ENCODE results near the gene ASPHD2. TPM values are rescaled to one million over a fixed set of nuclear protein-coding genes. Genes with fewer than 3 reads are reported as not detected.

The ASPHD2 gene
- total RNA-seq, 1 donor from 2014 or later, result 4.2 TPM

- Mint-ChIP-seq H3K9me3 (ENCODE audit: low read depth) (no peaks in the 10 kb centered on the region), H3K27ac (no peak overlapping the region), H3K4me3 (ENCODE audit: low read depth) (no peak overlapping the region), H3K27me3 (no peaks in the 10 kb centered on the region), H3K36me3 (ENCODE audit: insufficient read depth) (peaks cover 11% of the 10 kb centered on the region), H3K4me1 (ENCODE audit: low read depth) (no peaks in the 10 kb centered on the region)
- no peak for TF ChIP-seq CTCF (IDR thresholded peaks at IDR 0.05; ENCODE audit: unreplicated experiment)
- DNase-seq (ENCODE audit: low spot score, unreplicated experiment), result no peak
Observed at GRCh38 chr22:26452236-26453016, 23.4 kb downstream of the ASPHD2 start.

- DNase-seq (ENCODE audit: low spot score, unreplicated experiment), result no peak
- Mint-ChIP-seq H3K27me3 (no peaks in the 10 kb centered on the region), H3K27ac (no peak overlapping the region), H3K9me3 (ENCODE audit: low read depth) (no peaks in the 10 kb centered on the region), H3K4me1 (ENCODE audit: low read depth) (no peaks in the 10 kb centered on the region), H3K4me3 (ENCODE audit: low read depth) (no peak overlapping the region), H3K36me3 (ENCODE audit: insufficient read depth) (peaks cover 11% of the 10 kb centered on the region)
- TF ChIP-seq CTCF (IDR thresholded peaks at IDR 0.05; ENCODE audit: unreplicated experiment), result no peak
Observed at GRCh38 chr22:26453216-26453615, 24.2 kb downstream of the ASPHD2 start.

- TF ChIP-seq CTCF (IDR thresholded peaks at IDR 0.05; ENCODE audit: unreplicated experiment), result no peak
- H3K36me3 Mint-ChIP-seq (ENCODE audit: insufficient read depth), result peaks cover 11% of the 10 kb centered on the region
Observed at GRCh38 chr22:26453812-26454500, 24.9 kb downstream of the ASPHD2 start.

GRCh38 chr22:26457661-26458272, 28.7 kb downstream of the ASPHD2 start:
- Mint-ChIP-seq H3K4me1 (ENCODE audit: low read depth) (no peaks in the 10 kb centered on the region), H3K9me3 (ENCODE audit: low read depth) (no peaks in the 10 kb centered on the region), H3K27ac (peak overlapping the region; percentile 52), H3K36me3 (ENCODE audit: insufficient read depth) (peaks cover 8% of the 10 kb centered on the region), H3K27me3 (no peaks in the 10 kb centered on the region), H3K4me3 (ENCODE audit: low read depth) (no peak overlapping the region)
- no peak for DNase-seq (ENCODE audit: low spot score, unreplicated experiment)
- TF ChIP-seq CTCF (IDR thresholded peaks at IDR 0.05; ENCODE audit: unreplicated experiment), result no peak

More at GRCh38 chr22:26453812-26454500, 24.9 kb downstream of the ASPHD2 start:
- no peak overlapping the region for H3K27ac Mint-ChIP-seq
- H3K4me3 Mint-ChIP-seq (ENCODE audit: low read depth), result no peak overlapping the region
- H3K9me3 Mint-ChIP-seq (ENCODE audit: low read depth), result no peaks in the 10 kb centered on the region
- no peaks in the 10 kb centered on the region for H3K4me1 Mint-ChIP-seq (ENCODE audit: low read depth)
- DNase-seq (ENCODE audit: low spot score, unreplicated experiment), result no peak
- H3K27me3 Mint-ChIP-seq, result no peaks in the 10 kb centered on the region

- H3K4me1 Mint-ChIP-seq (ENCODE audit: low read depth), result no peaks in the 10 kb centered on the region
- peaks cover 7% of the 10 kb centered on the region for H3K36me3 Mint-ChIP-seq (ENCODE audit: insufficient read depth)
- no peak for TF ChIP-seq CTCF (IDR thresholded peaks at IDR 0.05; ENCODE audit: unreplicated experiment)
- H3K27ac Mint-ChIP-seq, result no peak overlapping the region
- no peak overlapping the region for H3K4me3 Mint-ChIP-seq (ENCODE audit: low read depth)
- H3K27me3 Mint-ChIP-seq, result no peaks in the 10 kb centered on the region
- H3K9me3 Mint-ChIP-seq (ENCODE audit: low read depth), result no peaks in the 10 kb centered on the region
- DNase-seq (ENCODE audit: low spot score, unreplicated experiment), result no peak
Observed at GRCh38 chr22:26460202-26460601, 31.1 kb downstream of the ASPHD2 start.
